ENCODE measurements around the gene PCBP3.

- TF ChIP-seq CTCF (optimal IDR thresholded peaks at IDR 0.05 in 1 of 3, IDR thresholded peaks at IDR 0.05 in 1 of 3, conservative IDR thresholded peaks at IDR 0.05 in 1 of 3; ENCODE audit: extremely low read depth in 1 of 3, insufficient read depth in 2 of 3, low read length in 3 of 3), result no peak
- TF ChIP-seq EZH2 (IDR thresholded peaks at IDR 0.05; ENCODE audit: low read length), result no peak
Observed at GRCh38 chr21:45818276-45818903, 174.9 kb downstream of the PCBP3 start.
